GM19463 (cell line): ENCODE measurements around the gene RNF223.
"Not testable (repeated sequence)": the region's sequence is repeated elsewhere in the genome, so short reads cannot be mapped to it uniquely, and the experiment has no call there.

Experiments
- ATAC-seq: cut with Tn5 transposase; IDR thresholded peaks from one replicate; pipeline ENCODE4 v1.9.1; 2021; ENCODE audit warnings: mild to moderate bottlenecking, moderate library complexity; ENCODE audit not compliant: unreplicated experiment

Gene RNF223

DNA sequence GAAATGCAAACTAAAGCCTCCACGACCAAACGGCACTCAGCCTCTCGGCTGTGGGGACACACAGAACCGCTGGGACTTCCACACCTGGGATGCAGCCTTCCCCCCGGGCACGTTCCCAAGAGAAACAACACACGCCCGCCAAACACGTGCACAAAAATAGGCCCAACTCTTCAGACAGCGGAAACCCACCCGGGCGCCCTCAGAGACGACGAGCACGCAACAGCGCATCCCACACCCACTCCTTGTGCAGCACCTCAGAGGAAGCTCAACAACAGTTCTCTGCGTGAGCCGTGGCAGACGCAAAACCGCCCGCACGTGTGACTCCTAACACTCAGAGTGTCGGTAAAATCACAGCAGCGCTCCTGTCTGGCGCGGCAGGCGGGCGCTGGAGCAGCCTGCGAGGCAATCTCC lies 36.5 kb upstream of the RNF223 start:
- no peak for ATAC-seq

DNA sequence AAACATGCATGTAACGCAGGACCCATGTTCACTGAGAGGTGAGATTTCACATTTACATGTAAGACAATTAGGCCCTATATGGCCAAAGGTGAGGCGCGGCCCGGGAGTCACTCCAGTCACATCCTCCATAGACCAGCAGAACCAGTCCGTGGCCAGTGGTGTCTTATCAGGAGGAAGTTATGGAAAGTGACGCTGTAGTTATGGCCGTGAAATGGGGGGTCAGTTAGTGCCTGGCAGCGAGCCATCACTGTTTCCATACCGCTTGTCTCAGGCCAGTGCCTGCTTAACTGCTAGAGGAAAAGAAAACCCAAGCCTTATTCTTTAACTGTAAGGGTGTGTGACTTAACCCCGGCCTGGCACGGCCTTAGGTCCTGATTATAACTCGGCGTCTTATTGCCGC lies 35.6 kb upstream of the RNF223 start:
- no peak for ATAC-seq

DNA sequence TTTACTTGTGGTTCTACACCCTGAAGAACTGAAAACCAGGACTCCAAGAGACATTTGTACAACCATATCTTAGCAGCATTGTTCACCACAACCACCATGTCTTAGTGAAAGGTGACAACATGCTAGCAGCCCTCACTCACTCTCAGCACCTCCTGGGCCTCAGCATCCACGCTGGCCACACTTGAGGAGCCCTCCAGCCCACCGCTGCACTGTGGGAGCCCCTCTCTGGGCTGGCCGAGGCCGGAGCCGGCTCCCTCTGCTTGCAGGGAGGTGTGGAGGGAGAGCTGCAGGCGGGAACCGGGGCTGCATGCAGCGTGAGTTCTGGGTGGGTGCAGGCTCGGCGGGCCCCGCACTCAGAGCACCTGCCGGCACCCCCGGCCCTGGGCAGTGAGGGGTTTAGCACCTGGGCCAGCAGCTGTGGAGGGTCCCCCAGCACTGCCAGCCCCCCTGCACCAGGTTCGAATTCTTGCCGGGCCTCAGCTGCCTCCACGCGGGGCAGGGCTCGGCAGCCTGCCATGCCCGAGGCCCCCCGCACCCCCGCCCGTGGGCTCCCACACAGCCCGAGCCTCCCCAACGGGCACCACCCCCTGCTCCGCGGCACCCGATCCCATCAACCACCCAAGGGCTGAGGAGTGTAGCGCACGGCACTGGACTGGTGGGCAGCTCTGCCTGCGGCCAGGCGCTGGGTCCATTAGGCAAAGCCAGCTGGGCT lies 32.6 kb upstream of the RNF223 start:
- no peak for ATAC-seq

- ATAC-seq = not testable (repeated sequence)
Observed at GRCh38 chr1:1104152-1104551, 30.0 kb upstream of the RNF223 start.

DNA sequence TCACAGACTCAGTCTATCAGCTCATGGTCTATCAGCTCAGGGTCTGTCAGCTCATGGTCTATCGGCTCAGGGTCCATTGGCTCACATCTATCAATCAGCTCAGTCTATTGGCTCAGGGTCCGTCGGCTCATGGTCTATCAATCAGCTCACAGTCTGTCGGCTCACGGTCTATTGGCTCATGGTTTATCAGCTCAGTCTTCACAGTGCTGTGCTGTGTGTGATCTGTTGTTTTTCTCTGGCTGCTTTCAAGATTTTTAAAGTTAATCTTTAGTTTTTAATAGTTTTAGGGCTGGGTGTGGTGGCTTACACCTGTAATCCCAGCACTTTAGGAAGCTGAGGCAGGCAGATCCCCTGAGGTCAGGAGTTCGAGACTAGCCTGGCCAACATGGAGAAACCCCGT lies 27.4 kb upstream of the RNF223 start:
- no peak for ATAC-seq

GRCh38 chr1:1100296-1100695 lies 26.2 kb upstream of the RNF223 start:
- ATAC-seq = no peak

- ATAC-seq = no peak
Observed at GRCh38 chr1:1099506-1100183, 25.5 kb upstream of the RNF223 start.

- no peak for ATAC-seq
Observed at GRCh38 chr1:1098681-1099421, 24.7 kb upstream of the RNF223 start.

GRCh38 chr1:1096136-1096535 lies 22.0 kb upstream of the RNF223 start:
- ATAC-seq = not testable (repeated sequence)

GRCh38 chr1:1094981-1095380 lies 20.9 kb upstream of the RNF223 start:
- no peak for ATAC-seq

DNA sequence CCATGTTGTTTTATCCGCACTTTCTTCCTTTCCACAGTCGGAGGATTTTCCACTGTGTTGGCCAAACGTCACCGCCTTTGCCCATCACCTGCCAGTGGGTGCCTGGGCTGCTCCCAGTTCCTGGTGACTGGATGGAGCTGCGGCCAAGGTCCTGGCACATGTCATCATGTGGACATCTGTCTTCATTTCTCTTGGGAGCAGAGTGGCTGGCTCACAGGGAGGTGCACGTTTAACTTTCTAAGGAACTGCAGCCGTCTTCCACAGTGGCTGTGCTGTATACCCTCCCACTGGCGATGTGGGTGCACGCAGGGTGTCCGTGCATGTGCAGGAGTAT lies 19.5 kb upstream of the RNF223 start:
- ATAC-seq = no peak

DNA sequence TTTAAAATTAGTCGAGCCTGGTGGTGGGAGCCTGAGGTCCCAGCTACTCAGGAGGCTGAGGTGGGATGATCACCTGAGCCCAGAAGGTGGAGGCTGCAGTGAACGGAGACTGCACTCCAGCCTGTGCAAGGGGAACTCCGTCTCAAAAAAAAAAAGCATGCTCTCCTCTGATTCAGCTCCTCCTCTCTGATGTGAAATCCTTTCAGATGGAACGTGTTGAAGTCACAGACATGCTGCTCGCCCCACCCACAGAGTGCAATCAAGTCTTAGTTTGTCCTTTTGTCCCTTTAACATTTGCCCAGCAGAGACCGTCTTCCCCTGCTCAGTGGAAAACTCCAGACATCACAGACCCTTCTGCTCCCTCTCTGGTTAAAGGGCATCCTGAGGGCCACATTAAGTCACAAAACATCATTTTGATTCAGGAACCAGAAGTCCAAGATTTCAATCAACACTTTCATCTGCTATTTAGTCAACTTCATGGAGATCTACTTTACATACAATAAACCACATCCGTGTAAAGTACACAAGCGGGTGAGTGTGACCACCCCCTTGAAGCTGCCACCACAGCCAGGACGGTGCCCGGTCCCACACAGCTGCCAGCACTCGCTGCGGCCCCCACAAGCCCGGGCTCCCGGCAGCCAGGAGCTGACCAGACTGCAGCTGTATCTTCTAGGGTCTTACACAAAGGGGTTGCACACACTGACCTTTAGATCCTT lies 18.9 kb upstream of the RNF223 start:
- no peak for ATAC-seq

DNA sequence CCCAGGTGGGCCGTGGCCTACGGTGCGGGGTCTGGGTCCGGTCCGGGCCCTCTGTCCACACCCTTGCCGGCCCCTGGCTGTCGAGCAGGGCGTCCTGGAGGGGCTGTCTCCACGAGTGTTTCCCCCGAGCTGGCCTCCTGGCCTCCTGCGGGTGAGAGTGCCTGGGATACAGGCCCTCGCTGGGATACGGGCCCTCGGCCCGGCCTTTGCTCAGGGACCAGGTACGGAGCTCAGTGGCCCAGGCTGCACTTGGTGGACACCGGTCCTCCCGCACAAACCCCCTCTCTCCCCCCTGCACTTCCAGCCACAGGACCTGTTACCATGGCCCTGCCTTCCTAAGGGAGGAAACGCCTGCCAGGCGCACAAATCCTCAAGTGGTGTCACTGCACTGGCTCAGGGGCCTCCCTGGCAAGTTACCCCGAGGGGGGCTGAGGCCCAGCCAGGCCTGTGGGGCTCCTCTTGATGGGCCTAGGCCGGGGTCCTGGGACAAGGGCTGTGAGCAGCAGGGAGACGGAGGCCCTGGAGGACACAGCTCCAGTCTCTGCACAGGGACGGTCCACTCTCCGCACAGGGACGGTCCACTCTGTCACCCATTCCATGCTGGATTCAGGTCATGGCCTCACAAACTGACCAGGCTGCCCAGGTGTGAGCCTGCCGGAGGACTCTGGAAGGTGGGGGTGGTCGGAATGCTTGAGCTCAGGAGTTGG lies 18.2 kb upstream of the RNF223 start:
- no peak for ATAC-seq

- no peak for ATAC-seq
Observed at GRCh38 chr1:1091344-1092148, 17.4 kb upstream of the RNF223 start.

- no peak for ATAC-seq
Observed at GRCh38 chr1:1090424-1091343, 16.6 kb upstream of the RNF223 start.

- no peak for ATAC-seq
Observed at GRCh38 chr1:1089731-1090423, 15.8 kb upstream of the RNF223 start.

GRCh38 chr1:1088801-1089680 lies 14.9 kb upstream of the RNF223 start:
- no peak for ATAC-seq
